HUES6 (cell line): ENCODE data around the gene SERTM1.

Experiments used
- H3K27ac ChIP-seq: 2 replicates; pipeline ENCODE4 v1.7.0; 2013; ENCODE audit warnings: low read depth, mild to moderate bottlenecking, low read length, inconsistent platforms
- H3K27me3 ChIP-seq: 2 replicates; pipeline ENCODE4 v1.6.1; 2013; ENCODE audit warnings: low read length; ENCODE audit not compliant: control insufficient read depth, insufficient read depth
- H3K36me3 ChIP-seq: 2 replicates; pipeline ENCODE4 v1.6.1; 2013; ENCODE audit warnings: low read length; ENCODE audit not compliant: control insufficient read depth, insufficient read depth
- H3K4me1 ChIP-seq: 2 replicates; pipeline ENCODE4 v1.6.1; 2013; ENCODE audit warnings: low read length; ENCODE audit not compliant: control insufficient read depth, insufficient read depth
- H3K4me3 ChIP-seq: 2 replicates; pipeline ENCODE4 v1.5.1; 2013; ENCODE audit warnings: low read depth, low read length
- H3K9ac ChIP-seq: one replicate; pipeline ENCODE4 v1.6.1; 2013; ENCODE audit warnings: mild to moderate bottlenecking, low read length
- H3K9me3 ChIP-seq: 2 replicates; pipeline ENCODE4 v1.6.1; 2013; ENCODE audit warnings: low read depth, low read length; ENCODE audit not compliant: control insufficient read depth, insufficient read depth

Gene SERTM1

GRCh38 chr13:36710396-36710795 is 36.6 kb downstream of the SERTM1 start:
- no peaks in the 10 kb centered on the region for H3K27me3 ChIP-seq
- H3K27ac ChIP-seq, result no peak overlapping the region
- H3K4me1 ChIP-seq, result no peaks in the 10 kb centered on the region
- H3K9ac ChIP-seq, result no peak overlapping the region
- no peak overlapping the region for H3K4me3 ChIP-seq
- no peaks in the 10 kb centered on the region for H3K9me3 ChIP-seq
- no peaks in the 10 kb centered on the region for H3K36me3 ChIP-seq

GRCh38 chr13:36712290-36712689 is 38.5 kb downstream of the SERTM1 start:
- no peak overlapping the region for H3K27ac ChIP-seq
- no peak overlapping the region for H3K4me3 ChIP-seq
- no peak overlapping the region for H3K9ac ChIP-seq
- no peaks in the 10 kb centered on the region for H3K36me3 ChIP-seq
- H3K9me3 ChIP-seq, result no peaks in the 10 kb centered on the region
- H3K4me1 ChIP-seq, result 0 out of 2 replicates have a peak, but pooled peaks cover 7% of the 10 kb centered on the region
- no peaks in the 10 kb centered on the region for H3K27me3 ChIP-seq

- H3K27ac ChIP-seq, result no peak overlapping the region
- H3K9ac ChIP-seq, result no peak overlapping the region
These were observed 39.0 kb downstream of the SERTM1 start for GRCh38 chr13:36712770-36713169.

GRCh38 chr13:36713887-36714286 is 40.1 kb downstream of the SERTM1 start:
- Histone ChIP-seq H3K9me3 (no peaks in the 10 kb centered on the region), H3K4me3 (no peak overlapping the region), H3K9ac (no peak overlapping the region), H3K4me1 (0 out of 2 replicates have a peak, but pooled peaks cover 7% of the 10 kb centered on the region), H3K27ac (no peak overlapping the region), H3K27me3 (no peaks in the 10 kb centered on the region), H3K36me3 (no peaks in the 10 kb centered on the region)

More at GRCh38 chr13:36712770-36713169, 39.0 kb downstream of the SERTM1 start:
- H3K36me3 ChIP-seq, result no peaks in the 10 kb centered on the region
- no peaks in the 10 kb centered on the region for H3K27me3 ChIP-seq
- no peaks in the 10 kb centered on the region for H3K9me3 ChIP-seq
- no peak overlapping the region for H3K4me3 ChIP-seq
- H3K4me1 ChIP-seq, result 0 out of 2 replicates have a peak, but pooled peaks cover 7% of the 10 kb centered on the region

- Histone ChIP-seq H3K36me3 (no peaks in the 10 kb centered on the region), H3K27ac (no peak overlapping the region), H3K9me3 (no peaks in the 10 kb centered on the region), H3K4me3 (no peak overlapping the region), H3K9ac (no peak overlapping the region), H3K4me1 (0 out of 2 replicates have a peak, but pooled peaks cover 7% of the 10 kb centered on the region), H3K27me3 (no peaks in the 10 kb centered on the region)
These were observed 42.0 kb downstream of the SERTM1 start for GRCh38 chr13:36715841-36716240.

- H3K9me3 ChIP-seq, result no peaks in the 10 kb centered on the region
- no peaks in the 10 kb centered on the region for H3K36me3 ChIP-seq
- no peak overlapping the region for H3K4me3 ChIP-seq
- H3K9ac ChIP-seq, result no peak overlapping the region
- H3K27ac ChIP-seq, result no peak overlapping the region
- H3K4me1 ChIP-seq, result 0 out of 2 replicates have a peak, but pooled peaks cover 7% of the 10 kb centered on the region
- no peaks in the 10 kb centered on the region for H3K27me3 ChIP-seq
These were observed 43.2 kb downstream of the SERTM1 start for GRCh38 chr13:36717017-36717416.

- no peaks in the 10 kb centered on the region for H3K36me3 ChIP-seq
- H3K27ac ChIP-seq, result no peak overlapping the region
- no peak overlapping the region for H3K9ac ChIP-seq
- H3K4me3 ChIP-seq, result no peak overlapping the region
- 0 out of 2 replicates have a peak, but pooled peaks cover 7% of the 10 kb centered on the region for H3K4me1 ChIP-seq
- H3K27me3 ChIP-seq, result no peaks in the 10 kb centered on the region
- no peaks in the 10 kb centered on the region for H3K9me3 ChIP-seq
These were observed 44.2 kb downstream of the SERTM1 start for GRCh38 chr13:36717966-36718545.

GRCh38 chr13:36718686-36719085 is 44.9 kb downstream of the SERTM1 start:
- 0 out of 2 replicates have a peak, but pooled peaks cover 7% of the 10 kb centered on the region for H3K4me1 ChIP-seq
- H3K4me3 ChIP-seq, result no peak overlapping the region
- H3K27me3 ChIP-seq, result no peaks in the 10 kb centered on the region
- H3K36me3 ChIP-seq, result no peaks in the 10 kb centered on the region
- H3K9me3 ChIP-seq, result no peaks in the 10 kb centered on the region
- H3K9ac ChIP-seq, result no peak overlapping the region
- H3K27ac ChIP-seq, result no peak overlapping the region

GRCh38 chr13:36724141-36724540 is 50.3 kb downstream of the SERTM1 start:
- Histone ChIP-seq H3K27me3 (no peaks in the 10 kb centered on the region), H3K27ac (no peak overlapping the region), H3K36me3 (no peaks in the 10 kb centered on the region), H3K9ac (no peak overlapping the region), H3K4me3 (no peak overlapping the region), H3K9me3 (no peaks in the 10 kb centered on the region), H3K4me1 (no peaks in the 10 kb centered on the region)

GRCh38 chr13:36725936-36726335 is 52.1 kb downstream of the SERTM1 start:
- H3K27me3 ChIP-seq, result no peaks in the 10 kb centered on the region
- H3K4me1 ChIP-seq, result no peaks in the 10 kb centered on the region
- H3K4me3 ChIP-seq, result no peak overlapping the region
- H3K9ac ChIP-seq, result no peak overlapping the region
- no peaks in the 10 kb centered on the region for H3K9me3 ChIP-seq
- H3K36me3 ChIP-seq, result no peaks in the 10 kb centered on the region
- no peak overlapping the region for H3K27ac ChIP-seq

GRCh38 chr13:36728006-36728405 is 54.2 kb downstream of the SERTM1 start:
- no peaks in the 10 kb centered on the region for H3K4me1 ChIP-seq
- no peaks in the 10 kb centered on the region for H3K27me3 ChIP-seq
- H3K36me3 ChIP-seq, result no peaks in the 10 kb centered on the region
- no peak overlapping the region for H3K4me3 ChIP-seq
- no peak overlapping the region for H3K27ac ChIP-seq
- no peak overlapping the region for H3K9ac ChIP-seq
- peaks cover 3% of the 10 kb centered on the region; the same call in 1 of the 2 replicates for H3K9me3 ChIP-seq
